GM19467 (cell line): ENCODE results near the gene RASSF5.

ENCODE experiments used
- ATAC-seq: cut with Tn5 transposase; IDR thresholded peaks from one replicate; pipeline ENCODE4 v1.9.1; 2021; ENCODE audit warnings: mild to moderate bottlenecking, moderate library complexity; ENCODE audit not compliant: unreplicated experiment

The RASSF5 gene

GRCh38 chr1:206513312-206514111 is 6.2 kb downstream of the RASSF5 start:
- no peak for ATAC-seq

DNA sequence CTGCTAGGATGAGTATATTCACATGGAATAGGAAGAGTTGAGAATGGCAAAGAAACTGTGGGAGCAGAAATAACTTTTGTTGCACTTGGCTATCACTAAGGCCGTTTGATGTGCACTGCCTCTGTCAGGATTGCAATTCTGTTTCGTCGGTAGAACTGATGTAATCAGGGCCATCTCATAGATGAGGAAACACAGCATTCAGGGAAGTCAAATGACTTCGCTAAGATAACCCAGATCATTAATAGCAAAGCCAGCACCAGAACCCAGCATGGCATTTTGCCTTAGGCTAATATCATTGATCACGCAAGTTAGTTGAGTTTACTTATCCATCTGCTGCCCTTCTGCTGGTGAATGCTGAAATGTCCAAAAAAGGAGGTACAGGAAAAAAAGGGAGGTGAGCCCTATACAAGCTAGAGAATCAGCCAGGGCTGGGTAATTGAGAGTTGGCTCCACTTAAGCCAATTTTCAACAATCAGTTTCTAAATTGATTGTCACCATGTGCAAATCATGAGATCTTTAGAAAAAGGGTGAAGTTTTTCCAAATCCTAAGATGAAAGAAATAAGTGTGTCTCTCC is 7.6 kb downstream of the RASSF5 start:
- no peak for ATAC-seq

DNA sequence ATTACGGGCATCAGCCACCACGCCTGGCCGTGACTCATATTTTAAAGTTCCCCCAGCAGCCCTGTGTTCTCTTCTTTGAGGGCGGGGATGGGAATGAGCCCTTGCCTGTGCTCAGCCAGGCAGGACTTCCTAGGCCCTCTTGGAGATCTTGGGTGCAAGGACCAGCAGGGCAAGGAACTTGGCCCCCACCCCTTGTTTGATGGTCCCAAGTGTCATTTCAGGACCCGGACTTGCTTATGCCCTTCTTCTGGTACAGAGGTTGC is 9.3 kb downstream of the RASSF5 start:
- ATAC-seq: no peak

GRCh38 chr1:206517784-206518183 is 10.5 kb downstream of the RASSF5 start:
- ATAC-seq: no peak

GRCh38 chr1:206518206-206518605 is 10.9 kb downstream of the RASSF5 start:
- no peak for ATAC-seq

- ATAC-seq: no peak
Observed at GRCh38 chr1:206518743-206519142, 11.4 kb downstream of the RASSF5 start.

DNA sequence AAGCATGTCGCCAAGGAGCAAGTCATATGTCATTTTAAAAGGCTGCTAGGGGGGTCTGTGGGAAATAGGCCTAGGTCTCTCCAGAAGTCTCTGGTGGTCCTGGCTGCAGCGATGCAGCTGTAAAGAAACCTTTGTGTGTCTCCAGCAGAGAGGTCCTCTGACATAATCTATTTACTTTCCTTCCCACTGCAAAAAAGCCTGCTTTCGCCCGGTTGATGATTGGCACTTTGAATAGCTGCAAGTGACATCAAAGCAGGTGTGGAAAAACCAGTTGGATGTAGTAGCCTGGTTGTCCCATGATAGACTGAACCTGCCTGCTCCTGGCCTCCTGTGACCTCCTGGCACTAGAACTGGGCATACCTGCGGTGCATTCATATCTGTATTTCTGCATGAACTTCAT is 13.8 kb downstream of the RASSF5 start:
- no peak for ATAC-seq

DNA sequence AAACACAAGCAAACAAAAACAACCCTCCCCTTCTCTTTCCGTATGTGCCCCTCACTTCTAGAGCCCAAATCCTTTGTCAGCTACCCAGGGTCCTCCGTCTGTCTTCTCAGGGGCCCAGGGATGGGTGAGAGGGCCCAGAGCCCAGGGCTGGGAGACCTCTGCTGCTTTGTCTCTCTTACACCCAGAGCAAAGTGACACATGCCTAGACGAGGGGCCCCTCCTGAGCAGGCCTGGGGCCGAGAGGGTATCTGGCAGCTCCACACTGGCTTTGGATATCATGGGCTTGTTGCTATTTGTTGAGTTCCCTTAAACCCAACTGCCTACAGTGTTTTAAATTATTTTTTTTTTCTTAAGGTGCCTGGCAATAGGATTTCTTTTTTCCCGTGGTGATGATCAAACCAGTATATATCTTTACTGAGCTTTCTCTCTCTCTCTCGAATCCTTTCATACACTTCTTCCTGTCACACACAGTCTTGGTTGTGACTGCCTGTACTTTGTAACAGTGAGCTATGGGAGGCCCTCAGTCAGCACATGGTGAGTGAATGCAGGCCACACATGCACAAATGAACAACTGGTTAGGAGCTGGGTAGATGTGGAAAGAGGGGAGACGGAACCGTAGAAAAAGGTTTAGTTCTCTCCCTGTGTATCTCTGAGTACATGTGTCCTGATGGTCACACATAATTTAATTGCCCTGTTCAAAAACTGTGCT is 14.5 kb downstream of the RASSF5 start:
- ATAC-seq: no peak

DNA sequence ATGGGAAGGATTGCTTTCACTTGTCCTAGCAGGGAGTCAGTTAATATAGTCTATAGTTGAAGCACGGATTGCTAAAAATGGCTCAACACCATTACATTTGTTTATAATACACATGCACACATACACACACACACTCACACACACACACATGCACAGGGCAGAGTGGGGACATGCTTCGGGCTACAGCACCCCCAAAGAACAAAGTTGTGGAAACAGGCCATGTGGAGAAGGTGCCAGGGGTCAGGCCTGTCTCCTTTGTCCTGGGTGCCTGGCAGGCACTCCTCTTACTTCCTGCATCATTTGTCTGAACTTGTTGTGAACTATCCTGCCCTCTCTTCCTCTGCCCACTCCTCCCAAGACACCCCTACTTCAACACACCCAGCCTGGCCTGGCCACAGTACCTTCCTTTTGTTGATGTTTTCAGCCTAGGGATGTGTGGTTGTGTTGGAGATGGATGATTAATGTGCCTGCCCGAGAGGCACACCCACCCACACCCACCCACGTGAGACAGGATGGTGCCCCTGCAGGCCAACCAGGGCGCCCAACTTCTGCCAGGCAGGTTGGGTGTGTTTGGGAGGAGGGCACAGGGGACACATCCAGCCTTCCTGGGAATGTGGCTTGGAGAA is 17.5 kb downstream of the RASSF5 start:
- no peak for ATAC-seq

DNA sequence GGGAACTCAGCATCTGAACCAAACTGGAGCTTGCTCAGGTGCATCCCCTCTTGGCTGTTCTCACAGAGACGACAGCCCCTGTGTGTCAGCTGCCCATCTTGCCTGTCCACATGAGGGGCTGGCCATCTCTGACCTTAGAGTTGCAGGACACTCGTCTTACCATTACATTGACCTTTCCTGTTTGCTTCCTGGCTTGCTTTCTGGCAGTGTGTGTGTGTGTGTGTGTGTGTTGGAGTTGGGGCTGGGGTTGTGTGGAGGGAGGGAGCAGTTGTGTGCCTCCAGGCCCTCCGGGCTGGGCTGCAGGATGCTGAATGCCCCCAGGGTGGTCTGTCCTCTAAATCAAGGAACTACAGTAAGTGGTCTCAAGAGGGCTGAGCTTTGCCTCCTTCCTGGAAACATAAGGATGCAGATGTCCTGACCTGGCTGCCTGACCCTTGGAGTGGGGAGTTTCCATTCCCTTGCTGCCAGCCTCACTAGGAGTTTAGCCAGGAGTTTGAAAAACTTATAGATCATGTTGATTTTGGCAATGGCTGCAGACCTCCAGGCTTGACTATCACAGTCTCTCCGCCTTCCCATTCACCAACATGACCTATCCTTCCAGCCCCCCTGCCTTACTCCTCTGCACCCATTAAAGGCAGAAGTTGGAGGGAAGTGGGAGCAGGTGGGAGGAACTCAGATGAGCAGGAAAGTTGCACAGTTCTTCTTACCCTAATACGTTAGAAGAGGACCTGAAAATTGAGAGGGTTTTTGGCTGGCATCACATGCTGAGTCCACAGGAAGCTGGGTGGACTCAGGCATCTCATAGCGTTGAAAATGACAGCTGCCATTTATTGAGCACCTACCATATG is 19.0 kb downstream of the RASSF5 start:
- ATAC-seq: no peak

DNA sequence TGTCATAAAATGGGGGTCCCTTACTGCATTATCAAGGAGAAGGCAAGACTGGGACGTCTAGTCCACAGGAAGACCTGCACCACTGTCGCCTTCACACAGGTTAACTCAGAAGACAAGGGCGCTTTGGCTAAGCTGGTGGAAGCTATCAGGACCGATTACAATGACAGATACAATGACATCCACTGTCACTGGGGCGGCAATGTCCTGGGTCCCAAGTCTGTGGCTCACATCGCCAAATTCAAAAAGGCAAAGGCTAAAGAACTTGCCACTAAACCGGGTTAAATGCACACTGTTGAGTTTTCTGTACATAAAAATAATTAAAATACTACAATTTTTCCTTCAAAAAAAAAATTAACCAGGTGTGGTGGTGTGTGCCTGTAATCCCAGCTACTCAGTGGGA is 22.1 kb downstream of the RASSF5 start:
- ATAC-seq: no peak

GRCh38 chr1:206532368-206532767 is 25.0 kb downstream of the RASSF5 start:
- ATAC-seq: no peak

- ATAC-seq: no peak
Observed at GRCh38 chr1:206534552-206534951, 27.2 kb downstream of the RASSF5 start.

GRCh38 chr1:206535853-206536188 is 28.5 kb downstream of the RASSF5 start:
- ATAC-seq: no peak

- ATAC-seq: no peak
Observed at GRCh38 chr1:206537141-206537540, 29.8 kb downstream of the RASSF5 start.

GRCh38 chr1:206538086-206538770 is 30.9 kb downstream of the RASSF5 start:
- no peak for ATAC-seq

DNA sequence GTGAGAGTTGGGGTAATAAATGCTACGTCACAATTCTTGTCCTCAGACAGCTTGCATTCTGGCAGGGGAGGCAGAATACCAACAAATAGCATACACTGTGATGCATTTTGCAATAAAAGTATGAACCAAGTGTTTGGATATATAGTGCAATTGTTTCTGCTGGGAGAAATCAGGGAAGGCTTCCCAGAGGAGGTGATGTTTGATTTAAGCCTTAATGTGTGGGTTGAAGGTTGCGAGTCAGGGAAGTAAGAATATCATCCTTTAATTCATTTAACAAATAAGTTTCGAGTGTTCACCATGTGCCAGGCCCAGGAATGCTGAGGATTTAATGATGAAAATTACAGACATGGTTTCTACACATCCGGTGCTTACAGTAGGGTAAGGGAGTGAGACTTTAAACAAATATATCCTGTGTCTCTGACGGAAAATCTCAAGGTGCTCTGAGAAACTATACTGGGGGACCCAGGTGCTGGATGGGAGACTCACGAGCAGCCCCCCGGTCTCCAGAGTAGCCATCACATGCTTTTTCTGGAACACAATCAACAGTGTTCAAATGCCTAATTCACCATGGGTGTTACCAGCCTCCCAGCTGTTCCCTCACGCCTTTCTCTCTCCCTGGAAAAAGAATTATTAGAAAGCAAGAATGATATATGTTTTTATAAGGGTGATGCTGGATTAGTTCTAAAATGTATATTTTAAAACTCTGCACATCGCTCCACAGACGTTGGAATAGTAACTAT is 31.7 kb downstream of the RASSF5 start:
- ATAC-seq: no peak

DNA sequence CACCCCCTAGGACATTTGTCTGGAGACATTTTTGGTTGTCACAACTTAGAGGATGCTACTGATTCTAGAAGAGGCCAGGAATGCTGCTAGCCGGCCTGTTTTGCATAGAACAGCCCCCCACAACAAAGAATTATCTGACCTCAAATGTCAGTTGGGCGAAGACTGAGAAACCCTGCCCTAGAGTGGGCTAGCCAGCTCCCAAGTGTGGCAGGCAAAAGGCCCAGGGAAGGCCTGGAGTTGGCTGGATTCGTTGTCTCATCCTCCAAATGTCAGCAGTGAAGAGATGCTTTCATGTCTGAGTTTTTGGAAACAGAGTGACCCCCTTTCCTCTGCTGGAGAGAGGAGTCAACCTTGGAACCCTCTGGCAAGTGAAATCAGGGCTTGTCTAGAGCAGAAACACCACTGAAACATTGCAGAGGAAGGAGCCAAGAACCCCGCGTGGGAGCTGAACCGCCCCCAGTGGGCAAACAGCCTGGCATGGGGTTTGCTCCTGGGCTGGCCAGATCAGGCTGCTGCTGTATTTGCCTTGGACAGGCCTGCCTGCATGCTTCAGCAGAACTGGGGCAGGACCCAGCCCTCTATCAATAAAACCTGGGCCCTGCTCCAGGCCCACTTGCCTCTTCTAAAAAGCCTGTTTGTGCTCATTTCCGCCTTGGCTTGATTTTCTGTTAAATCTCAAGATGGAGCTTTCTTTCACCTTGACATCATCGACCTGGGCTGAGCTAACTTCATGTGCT is 32.9 kb downstream of the RASSF5 start:
- no peak for ATAC-seq

DNA sequence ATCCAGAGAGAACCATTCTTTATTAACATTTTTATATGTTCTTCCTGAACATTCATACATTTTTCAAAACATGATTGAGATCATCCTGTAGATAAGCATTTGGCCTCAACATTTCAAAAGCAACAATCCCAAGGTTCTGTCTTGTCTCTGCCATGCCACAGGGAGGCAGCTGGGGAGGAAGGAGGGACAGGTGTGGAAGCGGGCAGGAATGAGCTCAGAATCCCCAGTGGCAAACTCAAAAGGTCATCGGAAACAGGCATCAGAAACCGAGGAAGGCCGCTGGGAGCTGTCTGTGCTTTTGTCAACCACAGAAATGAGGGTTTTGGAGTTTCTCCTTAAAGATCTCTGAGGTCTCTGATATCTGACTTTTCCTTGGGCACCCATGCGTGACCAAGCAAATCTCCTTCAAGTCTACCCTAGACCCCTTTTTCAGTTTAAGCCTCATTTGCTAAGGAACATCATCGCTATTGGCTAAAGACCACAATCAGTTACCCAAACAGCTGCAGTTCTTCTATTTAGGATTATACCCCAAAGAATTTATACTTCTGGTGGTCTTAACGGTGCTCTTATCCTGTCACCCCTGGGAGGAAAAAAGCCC is 34.0 kb downstream of the RASSF5 start:
- ATAC-seq: no peak
